ENCODE results near the gene CUEDC1.
A peak's percentile ranks its signal among the peaks of the same experiment; 100 is the strongest.

DNA sequence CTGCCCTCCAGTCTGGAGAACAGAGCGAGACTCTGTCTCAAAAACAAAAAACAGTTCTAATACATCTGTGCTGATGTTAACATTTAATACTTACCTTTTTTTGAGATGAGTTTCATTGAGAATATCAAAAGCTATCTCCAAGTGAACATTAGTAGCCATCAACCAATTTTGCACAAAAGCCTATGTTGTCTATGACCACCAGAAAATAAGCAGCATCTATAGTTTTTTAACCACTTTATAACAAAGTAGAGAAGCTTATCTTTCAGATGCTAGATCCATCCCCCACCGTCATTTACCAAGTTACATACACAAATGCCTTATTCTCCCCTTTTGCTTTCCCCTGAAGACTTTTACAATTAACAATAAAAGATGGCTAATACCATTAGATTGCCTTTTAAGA is 47.8 kb upstream of the CUEDC1 start:
- no peak for TF ChIP-seq ZNF839 (CRISPR knock-in tag; IDR thresholded peaks at IDR 0.05; ENCODE audit: borderline replicate concordance)
- TF ChIP-seq BCL6 (CRISPR knock-in tag; IDR thresholded peaks at IDR 0.05): no peak
- TF ChIP-seq NFRKB (IDR thresholded peaks at IDR 0.05): no peak
- TF ChIP-seq ZNF142 (CRISPR knock-in tag; IDR thresholded peaks at IDR 0.05): no peak
- TF ChIP-seq, protein P1, sequence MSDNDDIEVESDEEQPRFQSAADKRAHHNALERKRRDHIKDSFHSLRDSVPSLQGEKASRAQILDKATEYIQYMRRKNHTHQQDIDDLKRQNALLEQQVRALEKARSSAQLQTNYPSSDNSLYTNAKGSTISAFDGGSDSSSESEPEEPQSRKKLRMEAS (IDR thresholded peaks at IDR 0.05): no peak
- TF ChIP-seq ZFYVE20 (CRISPR knock-in tag; IDR thresholded peaks at IDR 0.05; ENCODE audit: borderline replicate concordance, low read depth): no peak
- TF ChIP-seq POLR2A (IDR thresholded peaks at IDR 0.05; ENCODE audit: insufficient read depth in 1 of 2, low read depth in 2 of 2, low read length in 2 of 2): peak in 1 of 2 experiments; percentile 30; a peak in 1 of 4 replicates

Measured in HepG2 (cell line).